Iris pigment epithelial cell (primary cell): ENCODE measurements around the gene WRAP73.

ENCODE experiments used
- DNase-seq: peaks from one replicate; pipeline ENCODE4 v3.0.0-alpha.2; 2011; ENCODE audit warnings: low read depth

The WRAP73 gene

GRCh38 chr1:3681898-3682806, 32.2 kb upstream of the WRAP73 start:
- DNase-seq = no peak

- DNase-seq = no peak
Measured at GRCh38 chr1:3681231-3681897, 31.5 kb upstream of the WRAP73 start.

- no peak for DNase-seq
Measured at GRCh38 chr1:3680488-3681230, 30.8 kb upstream of the WRAP73 start.

- DNase-seq = no peak
Measured at GRCh38 chr1:3679799-3680453, 30.0 kb upstream of the WRAP73 start.

- DNase-seq = no peak
Measured at GRCh38 chr1:3679098-3679555, 29.2 kb upstream of the WRAP73 start.

GRCh38 chr1:3678361-3679097, 28.6 kb upstream of the WRAP73 start:
- no peak for DNase-seq

GRCh38 chr1:3677484-3677883, 27.6 kb upstream of the WRAP73 start:
- no peak for DNase-seq

- DNase-seq = no peak
Measured at GRCh38 chr1:3676581-3677470, 26.9 kb upstream of the WRAP73 start.

- DNase-seq = no peak
Measured at GRCh38 chr1:3675436-3675835, 25.5 kb upstream of the WRAP73 start.

- no peak for DNase-seq
Measured at GRCh38 chr1:3674100-3675094, 24.5 kb upstream of the WRAP73 start.

- no peak for DNase-seq
Measured at GRCh38 chr1:3673381-3674099, 23.6 kb upstream of the WRAP73 start.

GRCh38 chr1:3672971-3673361, 23.1 kb upstream of the WRAP73 start:
- DNase-seq = no peak

GRCh38 chr1:3672231-3672970, 22.5 kb upstream of the WRAP73 start:
- DNase-seq = no peak

GRCh38 chr1:3671371-3672180, 21.7 kb upstream of the WRAP73 start:
- no peak for DNase-seq

- no peak for DNase-seq
Measured at GRCh38 chr1:3670823-3671265, 20.9 kb upstream of the WRAP73 start.

- no peak for DNase-seq
Measured at GRCh38 chr1:3669971-3670431, 20.1 kb upstream of the WRAP73 start.

- no peak for DNase-seq
Measured at GRCh38 chr1:3669421-3669821, 19.5 kb upstream of the WRAP73 start.
